HEK293 (cell line): ENCODE measurements around the gene LAMB1.

Experiments used
- CTCF ChIA-PET: fragments of 350-600 bp; formaldehyde crosslinking; extraction: SDS; loops from one replicate; lab custom pipeline; 2021; ENCODE audit warnings: antibody characterized with exemption; lab: Yijun Ruan, JAX
- POLR2A ChIA-PET: fragments of 300-600 bp; formaldehyde crosslinking; extraction: SDS; loops from one replicate; lab custom pipeline; 2020; ENCODE audit warnings: antibody characterized with exemption, inconsistent platforms; lab: Yijun Ruan, JAX
- H3K27ac ChIP-seq: fragments of 200-500 bp; sonication (Bioruptor generic); 2 replicates; pipeline ENCODE4 v1.5.1; 2014; ENCODE audit warnings: low read depth, low read length, control low read depth, inconsistent platforms; ENCODE audit errors: extremely low read depth
- H3K36me3 ChIP-seq, 2 experiments: fragments of 200-500 bp in 1 of 2; sonication (Bioruptor generic) in 1 of 2; 1 replicate in 1 of 2; 2 replicates in 1 of 2; pipeline ENCODE4 v1.5.1; 2014 to 2017; ENCODE audit warnings: inconsistent platforms in 2 of 2, low read length in 2 of 2; ENCODE audit not compliant: control insufficient read depth in 2 of 2, insufficient read depth in 1 of 2
- H3K4me1 ChIP-seq: fragments of 200-500 bp; sonication (Bioruptor generic); 2 replicates; pipeline ENCODE4 v1.5.1; 2014; ENCODE audit warnings: mild to moderate bottlenecking, low read length, inconsistent platforms; ENCODE audit not compliant: control insufficient read depth, insufficient read depth
- H3K4me3 ChIP-seq: 2 replicates; pipeline ENCODE4 v1.5.1; 2011; ENCODE audit warnings: low read depth, mild to moderate bottlenecking, control low read depth, low read length, moderate library complexity
- H3K9me3 ChIP-seq: fragments of 200-500 bp; sonication (Bioruptor generic); 2 replicates; pipeline ENCODE4 v1.5.1; 2014; ENCODE audit warnings: low read depth, low read length, inconsistent platforms; ENCODE audit not compliant: control insufficient read depth, insufficient read depth
- ELK4 ChIP-seq: IDR thresholded peaks from 2 replicates; pipeline ENCODE4 v1.6.1; 2011; ENCODE audit warnings: mild to moderate bottlenecking, low read depth, low read length, borderline replicate concordance
- FEZF1 ChIP-seq: fragments of 450-650 bp; formaldehyde crosslinking; IDR thresholded peaks from 2 replicates; pipeline ENCODE4 v1.5.1; 2016; ENCODE audit warnings: missing biosample characterization, missing genetic modification characterization
- HIC1 ChIP-seq: fragments of 450-650 bp; formaldehyde crosslinking; IDR thresholded peaks from 2 replicates; pipeline ENCODE4 v1.5.1; 2016; ENCODE audit warnings: missing biosample characterization, missing genetic modification characterization
- OSR2 ChIP-seq: fragments of 450-650 bp; formaldehyde crosslinking; IDR thresholded peaks from 2 replicates; pipeline ENCODE4 v1.5.1; 2016; ENCODE audit warnings: missing biosample characterization, missing genetic modification characterization
- SALL2 ChIP-seq: fragments of 450-650 bp; formaldehyde crosslinking; IDR thresholded peaks from 2 replicates; pipeline ENCODE4 v1.5.0; 2017; ENCODE audit warnings: missing biosample characterization, mild to moderate bottlenecking, missing genetic modification characterization, borderline replicate concordance
- SP7 ChIP-seq: fragments of 450-650 bp; formaldehyde crosslinking; IDR thresholded peaks from 2 replicates; pipeline ENCODE4 v1.5.1; 2016; ENCODE audit warnings: missing biosample characterization, missing genetic modification characterization
- ZBTB44 ChIP-seq: fragments of 450-650 bp; IDR thresholded peaks from 2 replicates; pipeline ENCODE4 v1.5.1; 2018; ENCODE audit warnings: missing biosample characterization, mild to moderate bottlenecking, missing genetic modification characterization
- ZNF112 ChIP-seq: fragments of 450-650 bp; formaldehyde crosslinking; IDR thresholded peaks from 2 replicates; pipeline ENCODE4 v1.5.0; 2017; ENCODE audit warnings: missing biosample characterization, missing genetic modification characterization
- ZNF202 ChIP-seq: fragments of 450-650 bp; formaldehyde crosslinking; IDR thresholded peaks from 2 replicates; pipeline ENCODE4 v1.5.1; 2016; ENCODE audit warnings: missing biosample characterization, missing genetic modification characterization, borderline replicate concordance
- ZNF24 ChIP-seq: fragments of 450-650 bp; formaldehyde crosslinking; IDR thresholded peaks from 2 replicates; pipeline ENCODE4 v1.5.1; 2016; ENCODE audit warnings: missing biosample characterization, missing genetic modification characterization
- ZNF302 ChIP-seq: fragments of 450-650 bp; formaldehyde crosslinking; IDR thresholded peaks from 2 replicates; pipeline ENCODE4 v1.5.1; 2016; ENCODE audit warnings: missing biosample characterization, missing genetic modification characterization, low read depth
- ZNF350 ChIP-seq: fragments of 450-650 bp; formaldehyde crosslinking; IDR thresholded peaks from 2 replicates; pipeline ENCODE4 v1.5.0; 2017; ENCODE audit warnings: missing biosample characterization, mild to moderate bottlenecking, missing genetic modification characterization
- ZNF416 ChIP-seq: fragments of 450-650 bp; formaldehyde crosslinking; IDR thresholded peaks from 2 replicates; pipeline ENCODE4 v1.5.1; 2016; ENCODE audit warnings: missing biosample characterization, missing genetic modification characterization
- ZNF449 ChIP-seq: fragments of 450-650 bp; formaldehyde crosslinking; IDR thresholded peaks from 2 replicates; pipeline ENCODE4 v1.5.1; 2017; ENCODE audit warnings: missing biosample characterization, mild to moderate bottlenecking, missing genetic modification characterization, moderate library complexity
- ZNF530 ChIP-seq: fragments of 450-650 bp; formaldehyde crosslinking; IDR thresholded peaks from 2 replicates; pipeline ENCODE4 v1.5.1; 2016; ENCODE audit warnings: low read depth, missing biosample characterization, missing genetic modification characterization
- ZNF639 ChIP-seq: fragments of 450-650 bp; formaldehyde crosslinking; IDR thresholded peaks from 2 replicates; pipeline ENCODE4 v1.5.1; 2016; ENCODE audit warnings: missing biosample characterization, missing genetic modification characterization
- ZNF654 ChIP-seq: fragments of 450-650 bp; formaldehyde crosslinking; IDR thresholded peaks from 2 replicates; pipeline ENCODE4 v1.5.1; 2016; ENCODE audit warnings: low read depth, missing biosample characterization, missing genetic modification characterization
- ZNF664 ChIP-seq: fragments of 450-650 bp; formaldehyde crosslinking; IDR thresholded peaks from 2 replicates; pipeline ENCODE4 v1.5.1; 2016; ENCODE audit warnings: missing biosample characterization, missing genetic modification characterization
- ZNF704 ChIP-seq: fragments of 450-650 bp; formaldehyde crosslinking; IDR thresholded peaks from 2 replicates; pipeline ENCODE4 v1.5.1; 2016; ENCODE audit warnings: missing biosample characterization, missing genetic modification characterization

Gene LAMB1

GRCh38 chr7:107981466-107981865 is 21.5 kb downstream of the LAMB1 start (continued):
- no peak for TF ChIP-seq OSR2 (tag by site-specific recombination)
- TF ChIP-seq SP7 (tag by site-specific recombination) = no peak
- no peak for TF ChIP-seq FEZF1 (tag by site-specific recombination)
- no peak for TF ChIP-seq ZNF704 (tag by site-specific recombination)
- TF ChIP-seq ZNF350 (tag by site-specific recombination) = no peak
- TF ChIP-seq ELK4 = no peak
- TF ChIP-seq ZNF654 (tag by site-specific recombination) = no peak
- TF ChIP-seq ZNF530 (tag by site-specific recombination) = no peak

- CTCF ChIA-PET = no interaction called here
- H3K27ac ChIP-seq = no peak overlapping the region
- no peak for TF ChIP-seq ZNF664 (tag by site-specific recombination)
- no peak for TF ChIP-seq ZNF112 (tag by site-specific recombination)
- no peak for TF ChIP-seq ZNF639 (tag by site-specific recombination)
- no peak for TF ChIP-seq ZNF449 (tag by site-specific recombination)
- no peak for TF ChIP-seq SALL2
- TF ChIP-seq ZNF24 (tag by site-specific recombination) = no peak
- TF ChIP-seq ZNF202 (tag by site-specific recombination) = no peak
- TF ChIP-seq, all 188 proteins: peak for 0
- H3K9me3 ChIP-seq = no peaks in the 10 kb centered on the region
- no peaks in the 10 kb centered on the region for H3K4me1 ChIP-seq
- POLR2A ChIA-PET = no interaction called here
- H3K4me3 ChIP-seq = no peak overlapping the region
- H3K36me3 ChIP-seq = peaks cover 29 to 42% of the 10 kb centered on the region in 2 experiments
These were observed 22.2 kb downstream of the LAMB1 start for GRCh38 chr7:107980671-107981190.

GRCh38 chr7:107980171-107980570 is 22.8 kb downstream of the LAMB1 start:
- CTCF ChIA-PET = no interaction called here
- H3K9me3 ChIP-seq = no peaks in the 10 kb centered on the region
- H3K27ac ChIP-seq = no peak overlapping the region
- no peak overlapping the region for H3K4me3 ChIP-seq
- H3K4me1 ChIP-seq = no peaks in the 10 kb centered on the region
- peaks cover 24 to 47% of the 10 kb centered on the region in 2 experiments for H3K36me3 ChIP-seq
- TF ChIP-seq ZBTB44 (tag by site-specific recombination) = no peak
- no peak for TF ChIP-seq ZNF302
- TF ChIP-seq ZNF664 (tag by site-specific recombination) = no peak
- TF ChIP-seq ZNF416 (tag by site-specific recombination) = no peak
- no peak for TF ChIP-seq HIC1 (tag by site-specific recombination)
- POLR2A ChIA-PET = no interaction called here
